HG03039 (cell line): ENCODE results near the gene FAM168A.
"Not testable (repeated sequence)": the region's sequence is repeated elsewhere in the genome, so short reads cannot be mapped to it uniquely, and the experiment has no call there.

Experiments
- ATAC-seq: cut with Tn5 transposase; IDR thresholded peaks from one replicate; pipeline ENCODE4 v1.9.1; 2021; ENCODE audit warnings: mild to moderate bottlenecking, moderate library complexity; ENCODE audit not compliant: unreplicated experiment

FAM168A gene

GRCh38 chr11:73475549-73476095, 122.3 kb downstream of the FAM168A start:
- no peak for ATAC-seq

- no peak for ATAC-seq
Observed at GRCh38 chr11:73473252-73473651, 124.7 kb downstream of the FAM168A start.

- not testable (repeated sequence) for ATAC-seq
Observed at GRCh38 chr11:73470036-73470612, 127.8 kb downstream of the FAM168A start.

- no peak for ATAC-seq
Observed at GRCh38 chr11:73469401-73469800, 128.5 kb downstream of the FAM168A start.

- no peak for ATAC-seq
Observed at GRCh38 chr11:73468590-73469161, 129.2 kb downstream of the FAM168A start.

GRCh38 chr11:73467505-73467904, 130.4 kb downstream of the FAM168A start:
- ATAC-seq, result no peak

GRCh38 chr11:73466643-73467042, 131.3 kb downstream of the FAM168A start:
- ATAC-seq, result no peak

GRCh38 chr11:73465871-73466270, 132.0 kb downstream of the FAM168A start:
- ATAC-seq, result no peak

- ATAC-seq, result no peak
Observed at GRCh38 chr11:73465023-73465675, 132.8 kb downstream of the FAM168A start.

- ATAC-seq, result no peak
Observed at GRCh38 chr11:73464347-73464746, 133.6 kb downstream of the FAM168A start.

GRCh38 chr11:73463359-73463758, 134.6 kb downstream of the FAM168A start:
- ATAC-seq, result no peak

- no peak for ATAC-seq
Observed at GRCh38 chr11:73461964-73462363, 135.9 kb downstream of the FAM168A start.

- no peak for ATAC-seq
Observed at GRCh38 chr11:73461335-73461840, 136.5 kb downstream of the FAM168A start.

- no peak for ATAC-seq
Observed at GRCh38 chr11:73458201-73458600, 139.7 kb downstream of the FAM168A start.

GRCh38 chr11:73454987-73455386, 142.9 kb downstream of the FAM168A start:
- no peak for ATAC-seq

GRCh38 chr11:73453562-73453961, 144.3 kb downstream of the FAM168A start:
- no peak for ATAC-seq

- no peak for ATAC-seq
Observed at GRCh38 chr11:73452726-73453125, 145.2 kb downstream of the FAM168A start.

- no peak for ATAC-seq
Observed at GRCh38 chr11:73451896-73452295, 146.0 kb downstream of the FAM168A start.

GRCh38 chr11:73446766-73447165, 151.1 kb downstream of the FAM168A start:
- ATAC-seq, result no peak

GRCh38 chr11:73445980-73446379, 151.9 kb downstream of the FAM168A start:
- no peak for ATAC-seq

- no peak for ATAC-seq
Observed at GRCh38 chr11:73439002-73439843, 158.7 kb downstream of the FAM168A start.
